ENCODE measurements around the gene RUNX3.

- TF ChIP-seq CTCF (IDR thresholded peaks at IDR 0.05; ENCODE audit: extremely low read depth in 1 of 2, insufficient read depth in 1 of 2, low read depth in 1 of 2, low read length in 2 of 2) = no peak
- no peak for TF ChIP-seq POLR2A (IDR thresholded peaks at IDR 0.05; ENCODE audit: low read depth, low read length)
- TF ChIP-seq POLR2AphosphoS5 (IDR thresholded peaks at IDR 0.05; ENCODE audit: insufficient read depth, low read depth, low read length) = no peak
- TF ChIP-seq EZH2 (IDR thresholded peaks at IDR 0.05; ENCODE audit: borderline replicate concordance, low read depth, low read length, severe bottlenecking) = no peak
- TF ChIP-seq FOS (IDR thresholded peaks at IDR 0.05; ENCODE audit: borderline replicate concordance, insufficient read depth, low read length) = no peak
- TF ChIP-seq GATA2 (IDR thresholded peaks at IDR 0.05; ENCODE audit: insufficient read depth, insufficient read length, low read depth, low read length) = no peak
- no peak for TF ChIP-seq MYC (IDR thresholded peaks at IDR 0.05; ENCODE audit: low read depth, low read length)
- no peak for TF ChIP-seq MAX (IDR thresholded peaks at IDR 0.05; ENCODE audit: insufficient read depth, insufficient read length)
- TF ChIP-seq JUN (IDR thresholded peaks at IDR 0.05; ENCODE audit: borderline replicate concordance, insufficient read depth, insufficient read length, low read depth) = no peak
Observed at GRCh38 chr1:24927988-24928688, 1.9 kb downstream of the RUNX3 start.
